Erythroblast (primary cell): Measurements from ENCODE around the gene ADAP1.

ENCODE experiments used
- DNase-seq, 2 experiments: peaks; one replicate each; lab custom pipeline; 2025; lab: John Stamatoyannopoulos, UW
- GATA1 ChIP-seq: IDR thresholded peaks from 2 replicates; pipeline ENCODE4 v1.6.1; 2011; ENCODE audit warnings: low read depth, mild to moderate bottlenecking, control low read depth, low read length, moderate library complexity
- POLR2A ChIP-seq: IDR thresholded peaks from 2 replicates; pipeline ENCODE4 v1.6.1; 2011; ENCODE audit warnings: mild to moderate bottlenecking, low read length

ADAP1 gene

GRCh38 chr7:918441-919113, 35.9 kb downstream of the ADAP1 start:
- no peak for DNase-seq
- TF ChIP-seq POLR2A (no peak), GATA1 (no peak)

- TF ChIP-seq GATA1 (no peak), POLR2A (no peak)
- DNase-seq = no peak
Observed at GRCh38 chr7:918118-918425, 36.4 kb downstream of the ADAP1 start.

- TF ChIP-seq POLR2A = no peak
- TF ChIP-seq GATA1 = no peak
- DNase-seq = no peak
Observed at GRCh38 chr7:917255-918117, 37.0 kb downstream of the ADAP1 start.

- no peak for TF ChIP-seq GATA1
- TF ChIP-seq POLR2A = no peak
- DNase-seq = no peak
Observed at GRCh38 chr7:916291-916941, 38.1 kb downstream of the ADAP1 start.

- TF ChIP-seq POLR2A = no peak
- no peak for TF ChIP-seq GATA1
- DNase-seq = no peak
Observed at GRCh38 chr7:915291-916218, 38.9 kb downstream of the ADAP1 start.

- TF ChIP-seq POLR2A = no peak
- TF ChIP-seq GATA1 = no peak
- no peak for DNase-seq
Observed at GRCh38 chr7:914521-915194, 39.8 kb downstream of the ADAP1 start.

- no peak for DNase-seq
- TF ChIP-seq GATA1 = no peak
- no peak for TF ChIP-seq POLR2A
Observed at GRCh38 chr7:913736-914520, 40.6 kb downstream of the ADAP1 start.

- TF ChIP-seq GATA1 (no peak), POLR2A (no peak)
- no peak for DNase-seq
Observed at GRCh38 chr7:911791-912480, 42.5 kb downstream of the ADAP1 start.

- TF ChIP-seq GATA1 (no peak), POLR2A (no peak)
- DNase-seq = no peak
Observed at GRCh38 chr7:910931-911431, 43.5 kb downstream of the ADAP1 start.

GRCh38 chr7:910441-910861, 44.0 kb downstream of the ADAP1 start:
- TF ChIP-seq POLR2A (no peak), GATA1 (no peak)

GRCh38 chr7:909358-910329, 44.8 kb downstream of the ADAP1 start:
- TF ChIP-seq POLR2A = no peak
- peak; percentile 30 to 46 for DNase-seq

More at GRCh38 chr7:910441-910861, 44.0 kb downstream of the ADAP1 start:
- DNase-seq = no peak

GRCh38 chr7:908591-909357, 45.7 kb downstream of the ADAP1 start:
- peak; percentile 64 to 71 for DNase-seq
